ENCODE results near the gene CTAGE9.
"Not testable (repeated sequence)": the region's sequence is repeated elsewhere in the genome, so short reads cannot be mapped to it uniquely, and the experiment has no call there.

The CTAGE9 gene

DNA sequence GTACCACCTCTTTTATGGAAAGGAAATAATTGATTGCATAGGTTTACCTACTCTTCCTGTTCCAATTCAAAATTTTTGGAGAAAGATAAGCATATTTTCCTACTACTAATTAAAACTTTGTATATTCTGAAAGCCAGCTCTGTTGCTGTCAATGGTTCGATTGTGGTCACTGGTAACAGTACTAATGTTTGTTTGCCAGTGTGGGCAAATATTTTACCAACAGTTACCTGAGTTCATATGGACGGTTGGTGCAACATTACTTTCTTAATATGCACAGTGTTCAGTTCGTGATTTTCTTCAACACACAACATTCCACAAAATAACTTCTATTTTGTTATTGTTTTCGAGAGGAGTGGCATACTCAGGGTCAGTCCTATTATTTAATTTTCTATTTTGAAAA lies 17.1 kb upstream of the CTAGE9 start:
- DNase-seq: no peak

DNA sequence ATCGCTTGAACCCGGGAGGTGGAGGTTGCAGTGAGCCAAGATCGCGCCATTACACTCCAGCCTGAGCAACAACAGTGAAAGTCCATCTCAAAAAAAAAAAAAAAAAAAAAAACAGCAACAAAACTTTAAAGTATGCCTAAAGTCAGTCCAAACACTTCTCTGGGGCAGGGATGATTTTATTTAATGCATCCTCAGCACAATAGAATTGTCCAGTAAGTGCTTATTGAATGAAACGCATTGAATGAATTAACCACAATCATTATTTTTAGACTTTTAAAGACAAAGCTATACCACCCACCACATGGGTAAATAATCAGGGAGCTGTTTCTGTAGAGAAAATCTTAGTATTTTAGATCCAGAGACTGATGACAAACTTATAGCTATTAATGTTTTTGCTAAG lies 16.6 kb upstream of the CTAGE9 start:
- no peak for DNase-seq

DNA sequence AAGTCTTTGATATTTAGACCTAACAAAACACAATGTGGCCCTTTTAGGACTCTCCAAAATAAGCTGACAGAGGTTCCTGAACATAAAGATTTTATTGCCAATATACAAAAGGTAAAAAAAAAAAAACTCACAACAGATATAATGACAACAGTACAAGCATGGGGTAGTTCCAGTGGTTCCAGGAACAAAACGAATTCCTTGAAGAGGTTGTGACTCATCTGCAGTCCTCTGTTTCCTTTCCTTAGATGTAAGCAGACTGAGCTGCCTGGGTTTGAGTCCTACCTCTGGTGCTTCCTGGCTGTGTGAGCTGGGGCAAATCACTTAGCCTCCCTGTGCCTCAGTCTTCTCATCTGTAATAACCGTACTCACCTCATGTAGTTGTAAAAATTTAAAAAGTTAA lies 13.3 kb upstream of the CTAGE9 start:
- DNase-seq: no peak

DNA sequence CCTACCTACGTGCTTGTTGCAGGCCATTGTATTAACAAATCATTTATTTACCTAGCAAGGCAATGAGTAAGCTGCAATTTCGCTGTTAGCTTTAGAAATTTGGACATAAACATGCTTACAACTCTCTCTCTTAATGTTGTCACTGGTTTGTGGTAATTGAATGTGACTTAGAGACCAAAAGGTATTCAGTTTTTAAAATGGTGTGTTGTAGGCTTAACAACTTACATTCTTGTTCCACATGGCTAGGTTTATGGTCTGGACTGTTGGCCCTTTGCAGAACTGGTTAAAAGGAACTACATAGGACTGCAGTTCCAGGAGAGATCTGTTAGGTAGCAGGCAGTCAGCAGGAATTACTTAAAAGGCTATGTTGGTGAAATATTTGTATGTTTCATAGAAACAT lies 10.3 kb upstream of the CTAGE9 start:
- DNase-seq: no peak

DNA sequence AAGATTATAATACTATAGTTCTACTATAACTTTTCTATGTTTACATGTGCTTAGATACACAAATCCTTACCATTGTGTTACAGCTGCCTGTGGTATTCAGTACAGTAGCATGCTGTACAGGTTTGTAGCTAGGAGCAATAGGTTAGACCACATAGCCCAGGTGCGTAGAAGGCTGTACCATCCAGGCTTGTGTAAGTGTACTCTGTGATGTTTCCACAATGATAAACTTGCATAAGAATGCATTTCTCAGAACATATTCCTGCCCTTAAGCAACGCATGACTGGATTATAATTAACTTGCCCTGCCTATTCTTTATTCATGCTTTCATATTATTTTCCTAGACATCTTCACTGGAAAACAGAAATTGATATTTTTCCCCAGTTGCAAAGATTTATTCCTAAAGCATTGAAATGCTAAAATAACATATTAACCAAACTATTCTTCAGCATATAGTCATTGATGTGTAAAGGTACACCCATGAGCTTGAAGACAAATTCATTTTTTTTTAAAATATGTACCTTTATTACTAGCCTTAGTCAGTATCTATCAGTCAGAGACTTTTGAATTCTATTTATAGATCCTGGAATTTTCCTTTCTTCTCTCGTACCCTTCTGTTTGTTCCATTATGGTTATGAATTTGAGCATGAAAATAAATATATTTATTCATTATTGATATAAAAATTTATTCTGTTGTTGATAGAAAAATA lies 7.2 kb upstream of the CTAGE9 start:
- DNase-seq: no peak

DNA sequence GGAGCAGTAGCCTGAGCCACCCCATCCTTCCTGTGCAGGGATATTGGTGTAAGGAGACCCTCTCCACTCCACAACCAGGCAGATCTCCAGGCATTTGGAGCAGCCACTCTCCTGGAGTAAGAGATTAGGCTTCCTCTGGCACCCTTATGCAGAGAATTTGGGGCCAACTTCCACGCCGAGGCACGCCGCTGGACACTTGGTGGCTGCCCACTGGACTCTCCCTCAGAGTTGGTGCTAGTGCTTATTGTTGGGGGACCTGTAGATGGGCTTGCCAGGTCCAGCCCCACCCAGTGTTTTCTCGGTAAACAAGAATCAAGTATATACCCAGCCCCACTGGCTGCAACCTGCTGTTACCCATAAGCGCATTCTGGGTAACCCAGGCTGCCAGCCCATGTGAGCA lies 4.8 kb upstream of the CTAGE9 start:
- DNase-seq: not testable (repeated sequence)

DNA sequence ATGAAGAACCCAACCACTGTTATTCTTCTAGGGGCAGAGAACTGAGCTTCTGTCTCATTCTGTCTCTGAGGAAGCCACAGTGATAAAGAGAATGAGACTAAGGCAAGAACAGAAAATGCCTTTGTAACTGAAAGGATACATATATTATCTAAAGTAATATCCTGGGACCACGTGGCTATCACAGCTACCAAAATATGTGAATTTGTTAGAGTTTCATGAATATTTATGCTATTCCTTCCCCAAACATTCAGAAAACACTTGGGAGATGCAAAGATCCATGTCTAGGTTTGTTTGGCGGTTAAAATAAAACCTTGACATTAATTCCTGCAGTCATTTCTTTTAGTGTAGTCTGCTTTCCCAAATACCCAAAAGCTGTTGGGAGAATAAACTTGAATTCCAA lies 6.9 kb downstream of the CTAGE9 start:
- not testable (repeated sequence) for DNase-seq

DNA sequence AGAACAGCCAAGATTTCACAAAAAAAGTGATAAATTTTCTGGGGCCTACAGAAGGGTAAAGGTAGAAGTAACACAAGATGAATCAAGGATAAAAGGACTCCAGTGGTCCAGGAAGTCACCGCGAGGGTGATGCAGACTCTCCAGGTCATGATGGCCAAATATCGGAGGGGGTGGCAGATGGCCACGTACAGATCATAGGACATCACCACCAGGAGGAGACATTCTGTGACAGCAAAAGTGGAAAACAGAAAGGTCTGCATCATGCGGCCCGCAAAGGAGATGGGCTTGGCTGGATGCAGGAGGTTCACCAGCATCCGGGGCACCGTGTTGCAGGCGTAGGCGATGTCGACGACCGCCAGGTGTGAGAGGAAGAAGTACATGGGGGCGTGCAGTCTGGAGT lies 10.0 kb downstream of the CTAGE9 start:
- not testable (repeated sequence) for DNase-seq

DNA sequence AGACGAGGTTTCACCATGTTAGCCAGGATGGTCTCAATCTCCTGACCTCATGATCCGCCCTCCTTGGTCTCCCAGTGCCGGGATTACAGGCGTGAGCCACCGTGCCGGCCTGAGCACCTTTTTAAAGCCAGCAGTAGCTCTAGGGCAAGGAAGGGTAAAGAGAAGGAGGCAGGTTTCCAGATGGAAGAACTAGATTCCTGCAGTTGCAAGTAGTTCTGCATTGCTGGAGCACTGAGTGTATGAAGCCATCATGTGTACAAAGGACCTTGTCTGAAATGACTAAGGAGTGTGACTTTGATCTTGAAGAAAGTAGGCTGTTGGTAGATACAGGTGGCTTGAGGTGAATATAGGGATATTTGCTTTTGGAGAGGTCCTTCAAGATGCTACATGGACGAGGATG lies 13.9 kb downstream of the CTAGE9 start:
- DNase-seq: no peak

DNA sequence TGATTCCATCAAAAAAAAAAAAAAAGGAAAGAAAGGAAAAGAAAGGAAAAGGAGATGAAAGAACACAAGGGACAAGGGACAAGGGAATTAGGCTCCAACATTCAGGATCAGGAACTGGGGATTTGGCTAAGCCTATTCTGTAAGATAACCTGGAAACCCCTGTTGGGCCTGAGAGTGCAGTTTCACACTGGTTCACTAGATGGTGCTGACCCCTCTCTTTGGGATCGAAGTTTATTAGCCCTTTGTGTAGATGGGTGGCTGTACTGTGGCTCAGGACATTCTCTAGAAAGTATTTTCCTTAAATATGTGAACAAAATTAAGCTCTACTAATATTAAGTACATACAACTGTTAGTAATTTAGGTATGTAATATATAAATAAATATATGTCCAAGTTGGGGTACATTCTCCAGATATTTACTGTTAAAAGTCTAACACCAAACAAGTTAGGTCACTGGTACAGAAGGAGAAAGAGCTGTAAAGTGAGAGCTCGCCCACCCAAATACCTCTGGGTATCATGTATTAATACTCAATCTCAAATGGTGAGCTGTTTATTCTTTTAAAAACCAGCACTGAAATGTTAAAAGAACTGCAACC lies 15.9 kb downstream of the CTAGE9 start:
- no peak for DNase-seq

DNA sequence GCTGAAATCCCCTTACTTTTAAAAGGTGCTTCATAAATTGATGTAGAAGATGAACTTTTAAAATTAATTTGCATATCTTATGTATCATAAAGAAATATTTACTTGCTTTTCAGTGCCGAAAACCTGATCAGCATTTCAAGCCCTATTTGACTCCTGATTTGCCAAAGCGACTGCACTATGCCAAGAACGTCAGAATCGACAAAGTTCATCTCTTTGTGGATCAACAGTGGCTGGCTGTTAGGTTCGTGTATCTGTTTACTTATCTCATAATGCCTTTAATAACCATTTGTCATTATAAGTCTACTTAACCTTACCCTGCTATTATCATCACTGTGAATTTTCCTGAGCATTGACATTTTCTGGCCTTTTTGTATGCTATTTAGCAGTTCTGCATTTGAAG lies 17.4 kb downstream of the CTAGE9 start:
- no peak for DNase-seq

DNA sequence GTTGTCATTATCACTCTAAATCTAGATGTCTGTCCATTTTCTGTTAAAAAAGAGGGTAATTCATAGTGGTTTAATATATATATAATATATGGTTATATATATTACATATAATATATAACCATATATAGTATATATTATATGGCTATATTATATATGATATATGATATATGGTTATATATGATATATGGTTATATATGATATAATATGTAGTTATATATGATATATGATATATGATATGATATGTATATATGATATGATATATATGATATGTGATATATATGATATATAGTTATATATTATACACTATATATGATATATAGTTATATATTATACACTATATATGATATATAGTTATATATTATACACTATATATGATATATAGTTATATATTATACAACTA lies 18.2 kb downstream of the CTAGE9 start:
- DNase-seq: no peak

DNA sequence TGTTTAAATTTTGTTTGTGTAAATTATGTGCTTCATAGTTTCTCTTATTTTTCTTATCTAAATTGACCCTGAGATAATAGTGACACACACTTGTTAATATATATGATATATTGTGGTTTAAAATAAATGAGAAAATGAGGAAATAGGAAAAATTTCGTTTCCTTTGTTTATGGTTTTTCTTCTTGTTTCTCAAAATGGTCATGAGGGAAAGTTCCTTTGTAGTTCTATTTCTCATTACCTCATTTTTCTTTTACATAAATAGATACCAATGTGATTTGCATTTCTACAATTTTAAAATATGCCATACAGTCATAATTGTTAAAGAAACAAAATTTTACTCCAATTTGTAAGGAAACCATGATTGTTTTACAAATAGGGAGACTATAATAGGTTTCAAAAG lies 18.8 kb downstream of the CTAGE9 start:
- DNase-seq: no peak

DNA sequence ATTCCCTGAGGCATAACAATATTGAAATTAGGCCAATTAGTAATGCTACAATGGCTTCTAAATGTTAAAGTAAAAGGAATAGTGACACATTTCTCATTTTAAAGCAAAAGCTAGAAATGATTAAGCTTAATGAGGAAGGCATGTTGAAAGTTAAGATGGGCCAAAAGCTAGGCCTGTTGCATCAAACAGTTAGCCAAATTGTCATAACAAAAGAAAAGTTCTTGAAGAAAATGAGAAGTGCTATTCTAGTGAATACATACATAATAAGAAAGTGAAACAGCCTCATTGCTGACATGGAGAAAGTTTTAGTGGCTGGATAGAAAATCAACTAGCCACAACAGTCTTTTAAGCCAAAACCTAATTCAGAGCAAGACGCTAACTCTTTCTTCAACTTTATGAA lies 22.5 kb downstream of the CTAGE9 start:
- no peak for DNase-seq

DNA sequence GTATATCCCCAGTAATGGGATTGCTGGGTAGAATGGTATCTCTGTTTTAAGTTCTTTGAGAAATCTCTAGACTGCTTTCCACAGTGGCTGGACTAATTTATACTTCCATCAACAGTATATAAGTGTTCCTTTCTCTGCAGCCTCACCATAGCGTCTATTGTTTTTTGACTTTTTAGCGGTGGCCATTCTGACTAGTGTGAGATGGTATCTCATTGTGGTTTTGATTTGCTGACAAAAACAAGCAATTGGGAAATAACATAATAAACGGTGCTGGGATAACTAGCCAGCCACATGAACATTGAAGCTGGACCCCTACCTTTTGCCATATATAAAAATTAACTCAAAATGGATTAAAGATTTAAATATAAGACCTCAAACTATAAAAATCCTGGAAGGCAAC lies 23.8 kb downstream of the CTAGE9 start:
- DNase-seq: no peak

DNA sequence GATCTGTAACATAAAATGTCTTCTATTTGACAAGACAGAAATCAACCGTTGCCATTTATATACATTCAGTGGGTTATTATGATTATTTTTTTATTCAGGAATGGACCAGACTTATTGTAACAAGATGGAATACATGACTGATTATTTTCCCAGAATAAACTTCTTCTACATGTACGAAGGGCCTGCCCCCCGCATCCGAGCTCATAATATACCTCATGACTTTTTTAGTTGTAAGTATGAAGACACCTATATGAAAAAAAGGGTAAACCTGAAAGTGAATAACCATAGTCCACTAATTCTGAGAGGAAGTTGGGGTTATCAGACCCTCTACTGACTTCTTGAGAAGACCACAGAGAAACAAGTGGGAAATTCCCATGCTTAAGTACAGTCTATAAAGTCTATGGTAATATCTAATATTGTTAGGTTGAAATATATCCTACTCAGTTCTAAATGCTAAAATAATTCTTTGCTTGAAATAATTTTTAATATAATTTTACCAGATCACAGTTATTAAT lies 25.5 kb downstream of the CTAGE9 start:
- no peak for DNase-seq

DNA sequence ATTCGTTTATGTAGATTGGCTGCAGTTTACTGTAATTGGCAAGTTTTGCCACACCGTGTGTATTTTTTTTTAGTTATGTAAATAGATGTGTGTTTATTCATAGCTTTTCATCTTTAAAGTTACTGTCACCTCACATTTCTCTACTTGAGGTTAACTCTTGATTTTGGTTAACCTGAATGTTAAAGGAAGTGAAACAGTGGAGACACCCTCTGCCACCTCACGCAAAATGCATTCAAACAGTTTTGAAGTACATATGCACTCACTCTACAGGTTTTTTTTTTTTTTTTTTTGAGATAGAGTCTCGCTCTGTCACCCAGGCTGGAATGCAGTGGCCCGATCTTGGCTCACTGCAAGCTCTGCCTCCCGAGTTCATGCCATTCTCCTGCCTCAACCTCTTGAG lies 27.3 kb downstream of the CTAGE9 start:
- no peak for DNase-seq

DNA sequence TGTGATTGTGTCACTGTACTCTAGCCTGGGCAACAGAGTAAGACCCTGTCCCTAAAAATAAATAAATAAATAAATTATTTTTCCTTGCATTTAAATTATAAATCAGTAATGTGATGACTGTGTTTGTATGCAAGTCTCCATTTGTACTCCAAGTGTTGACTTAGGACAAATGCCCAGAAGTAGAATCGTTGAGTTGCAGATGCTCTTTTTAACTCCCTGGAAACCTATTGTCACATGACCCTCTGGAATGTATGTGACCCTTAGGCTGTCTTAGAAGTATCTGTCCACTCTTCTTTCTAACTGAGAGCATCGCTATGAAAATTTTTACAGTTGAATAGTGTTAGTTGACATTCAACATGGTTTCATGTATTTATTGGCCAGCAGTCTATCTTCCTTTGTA lies 28.4 kb downstream of the CTAGE9 start:
- DNase-seq: no peak

DNA sequence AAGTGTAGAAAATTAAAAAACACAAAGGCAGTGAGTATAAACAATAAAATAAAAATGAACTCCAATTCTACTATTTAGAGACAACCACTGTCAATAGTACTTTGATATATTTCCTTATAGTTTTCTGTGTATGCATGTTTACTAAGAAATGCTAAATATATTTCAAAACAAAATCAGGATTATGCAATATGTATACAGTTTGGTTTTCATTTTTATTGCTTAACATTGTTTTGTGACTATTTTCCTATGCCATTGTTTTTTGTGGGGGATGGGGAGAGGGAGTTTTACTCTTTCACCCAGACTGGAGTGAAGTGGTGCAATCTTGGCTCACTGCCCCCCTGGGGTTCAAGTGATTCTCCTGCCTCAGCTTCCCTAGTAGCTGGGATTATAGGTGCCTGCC lies 29.2 kb downstream of the CTAGE9 start:
- DNase-seq: no peak

DNA sequence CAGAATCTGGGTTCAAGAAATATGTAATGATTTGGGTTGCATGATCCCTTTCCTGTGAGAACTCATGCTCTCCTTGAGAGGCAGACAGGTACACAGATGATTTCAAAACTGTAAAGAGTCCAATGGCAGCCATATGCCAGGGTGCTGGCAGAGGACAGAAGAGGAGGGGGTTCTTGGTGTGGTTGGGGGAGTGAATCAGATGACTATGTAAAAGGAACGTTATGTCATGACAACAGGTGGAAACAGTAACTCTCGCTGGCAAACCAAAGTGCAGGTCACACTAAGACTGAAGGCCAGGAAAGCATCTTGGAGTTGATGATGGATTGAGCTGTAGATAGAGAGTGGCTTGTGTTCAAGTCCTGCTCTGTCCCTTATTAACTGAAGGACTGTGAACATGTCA lies 29.9 kb downstream of the CTAGE9 start:
- DNase-seq: no peak

DNA sequence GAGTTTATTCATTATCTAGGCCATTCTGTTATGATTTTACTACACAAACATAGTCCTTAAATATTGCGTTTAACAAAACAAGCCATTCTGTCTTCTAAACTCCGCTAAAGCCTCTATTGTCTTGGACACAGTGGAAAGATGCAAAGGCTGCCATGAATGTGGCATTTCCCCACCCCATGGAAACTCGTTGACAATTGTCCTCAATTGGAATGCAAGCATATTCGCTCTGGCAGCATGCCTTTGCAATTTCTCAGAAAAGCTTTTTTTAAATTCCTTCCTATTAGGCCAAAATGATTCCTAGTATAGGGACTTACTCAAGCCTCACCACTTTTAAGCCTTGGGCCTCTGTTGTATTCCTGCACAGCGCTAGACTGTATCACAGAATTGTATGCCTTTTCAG lies 32.4 kb downstream of the CTAGE9 start:
- DNase-seq: no peak

DNA sequence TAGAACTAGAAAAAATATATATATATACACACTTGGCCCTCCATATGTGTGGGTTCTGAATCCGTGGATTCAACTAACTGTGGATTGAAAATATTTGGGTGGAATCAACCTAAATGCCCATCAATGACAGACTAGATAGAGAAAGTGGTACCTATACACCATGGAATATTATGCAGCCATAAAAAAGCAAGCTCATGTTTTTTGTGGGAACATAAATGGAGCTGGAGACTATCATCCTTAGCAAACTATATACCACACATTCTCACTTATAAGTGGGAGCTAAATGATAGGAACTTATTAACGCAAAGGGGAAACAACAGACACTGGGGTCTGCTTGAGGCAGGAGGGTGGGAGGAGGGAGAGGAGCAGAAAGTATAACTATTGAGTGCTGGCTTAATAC lies 37.6 kb downstream of the CTAGE9 start:
- DNase-seq: no peak

DNA sequence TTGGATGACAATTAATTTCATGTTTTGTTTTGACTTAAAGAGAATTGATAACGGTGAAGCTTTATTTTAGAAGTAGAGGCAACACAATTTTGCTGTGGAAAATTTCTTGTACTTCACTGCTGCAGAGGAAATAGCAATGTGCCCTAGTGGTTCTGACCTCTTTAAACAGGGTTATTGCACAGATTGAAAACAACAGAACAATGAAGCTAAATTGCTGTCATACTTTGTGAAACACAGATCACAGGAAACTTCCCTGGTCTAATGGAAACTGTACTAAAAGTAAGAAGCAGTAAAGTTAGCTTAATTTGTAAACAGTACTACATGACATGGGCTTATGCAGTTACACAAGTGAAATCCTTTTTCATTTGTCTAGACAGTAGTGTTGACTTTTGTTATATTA lies 40.9 kb downstream of the CTAGE9 start:
- no peak for DNase-seq

DNA sequence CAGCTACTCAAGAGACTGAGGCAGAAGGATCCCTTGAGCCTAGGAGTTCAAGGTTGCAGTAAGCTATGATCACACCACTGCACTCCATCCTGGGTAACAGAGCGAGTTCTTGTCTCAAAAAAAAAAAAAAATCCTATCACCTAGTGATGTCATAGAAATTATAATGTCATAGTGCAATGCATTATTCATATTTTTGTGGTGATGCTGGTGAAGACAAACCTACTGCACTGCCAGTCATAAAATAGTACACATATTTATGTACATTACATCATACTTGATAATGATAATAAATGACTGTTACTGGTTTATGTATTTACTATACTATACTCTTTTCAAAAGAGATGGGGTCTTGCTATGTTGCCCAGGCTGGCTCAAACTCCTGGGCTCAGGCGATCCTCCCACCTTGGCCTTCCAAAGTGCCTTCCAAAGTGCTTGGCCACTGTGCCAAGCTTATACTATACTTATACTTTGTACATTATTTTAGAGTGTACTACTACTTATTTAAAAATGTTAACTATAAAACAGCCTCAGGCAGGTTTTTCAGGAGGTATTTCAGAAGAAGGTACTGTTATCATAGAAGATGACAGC lies 47.1 kb downstream of the CTAGE9 start:
- DNase-seq: no peak

DNA sequence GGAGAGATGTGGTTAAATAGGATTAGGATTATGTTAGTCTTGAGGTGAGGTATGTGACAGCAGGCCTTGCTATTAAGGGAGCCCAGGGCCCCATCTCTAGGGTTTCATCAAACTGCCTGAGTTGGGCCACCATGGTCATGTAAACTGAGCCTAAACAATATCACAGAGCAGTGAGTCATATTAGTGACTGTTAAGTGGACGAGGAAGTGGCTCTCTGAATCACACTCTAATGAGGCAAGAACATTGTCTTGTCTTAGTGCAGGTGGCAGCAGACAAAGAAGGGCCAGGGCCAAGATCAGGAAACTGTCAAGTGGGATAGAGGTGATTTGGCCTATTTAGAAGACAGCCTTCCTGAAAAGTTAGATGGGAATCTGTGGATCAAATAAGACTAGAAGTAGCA lies 50.6 kb downstream of the CTAGE9 start:
- no peak for DNase-seq

Data from activated CD4-positive, alpha-beta T cell treated with anti-CD3 and anti-CD28 coated beads for 4 hours (primary cell).